ENCODE results near the gene MPPED2.

Gene MPPED2

DNA sequence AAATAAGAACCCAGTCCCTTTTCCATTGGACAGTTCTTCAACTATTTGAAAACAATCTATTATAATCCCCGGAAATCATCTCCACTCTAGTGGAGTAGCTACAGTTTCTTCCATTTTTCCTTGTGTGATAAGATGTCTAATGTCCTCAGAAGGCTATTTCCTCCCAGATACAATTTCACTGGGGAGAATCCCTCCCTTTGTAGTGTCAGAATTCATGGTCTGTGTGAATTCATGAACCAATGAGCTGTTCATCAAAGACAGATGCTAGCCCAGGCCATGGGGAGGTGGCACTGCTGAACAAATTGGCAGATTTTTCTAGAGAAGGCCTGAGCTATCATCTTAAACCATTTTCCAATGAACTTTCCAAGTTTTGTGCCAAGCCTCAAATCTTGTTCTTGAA is 45.4 kb downstream of the MPPED2 start:
- DNase-seq (ENCODE audit: low read depth) = no peak
- H3K4me3 ChIP-seq (ENCODE audit: control insufficient read depth, low read depth, low read length) = no peak overlapping the region
- TF ChIP-seq CTCF (conservative IDR thresholded peaks at IDR 0.05; ENCODE audit: control insufficient read depth, insufficient read depth, low read depth, low read length) = no peak

- TF ChIP-seq CTCF (conservative IDR thresholded peaks at IDR 0.05; ENCODE audit: control insufficient read depth, insufficient read depth, low read depth, low read length) = no peak
- H3K4me3 ChIP-seq (ENCODE audit: control insufficient read depth, low read depth, low read length) = no peak overlapping the region
- DNase-seq (ENCODE audit: low read depth) = no peak
These were observed 47.9 kb downstream of the MPPED2 start for GRCh38 chr11:30538251-30538650.

DNA sequence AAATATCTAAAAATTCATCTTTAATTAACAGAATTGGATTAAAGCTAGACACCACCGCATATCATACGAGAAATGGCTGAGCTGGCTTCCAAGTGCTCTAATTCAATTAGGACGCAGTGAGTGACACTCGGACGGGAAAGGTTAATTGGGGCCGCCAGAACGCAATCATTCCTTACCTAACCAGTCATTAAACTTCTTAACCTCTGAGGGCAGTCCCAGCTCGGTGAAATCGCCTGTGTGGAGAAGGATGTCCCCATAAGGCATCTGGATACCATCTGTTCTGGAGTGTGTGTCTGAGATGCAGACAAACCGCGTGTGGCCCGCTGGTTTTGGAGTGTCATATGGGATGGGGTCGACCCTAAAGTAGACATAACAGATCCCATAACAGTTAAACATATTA is 50.3 kb downstream of the MPPED2 start:
- H3K4me3 ChIP-seq (ENCODE audit: control insufficient read depth, low read depth, low read length) = no peak overlapping the region
- DNase-seq (ENCODE audit: low read depth) = no peak

GRCh38 chr11:30533445-30533947 is 52.7 kb downstream of the MPPED2 start:
- no peak for DNase-seq (ENCODE audit: low read depth)
- no peak overlapping the region for H3K4me3 ChIP-seq (ENCODE audit: control insufficient read depth, low read depth, low read length)
- no peak for TF ChIP-seq CTCF (conservative IDR thresholded peaks at IDR 0.05; ENCODE audit: control insufficient read depth, insufficient read depth, low read depth, low read length)

More for the DNA sequence above, 50.3 kb downstream of the MPPED2 start:
- TF ChIP-seq CTCF (conservative IDR thresholded peaks at IDR 0.05; ENCODE audit: control insufficient read depth, insufficient read depth, low read depth, low read length) = no peak

- H3K4me3 ChIP-seq (ENCODE audit: control insufficient read depth, low read depth, low read length) = no peak overlapping the region
- no peak for TF ChIP-seq CTCF (conservative IDR thresholded peaks at IDR 0.05; ENCODE audit: control insufficient read depth, insufficient read depth, low read depth, low read length)
- no peak for DNase-seq (ENCODE audit: low read depth)
These were observed 58.6 kb downstream of the MPPED2 start for GRCh38 chr11:30527566-30527965.

- TF ChIP-seq CTCF (conservative IDR thresholded peaks at IDR 0.05; ENCODE audit: control insufficient read depth, insufficient read depth, low read depth, low read length) = no peak
- no peak for DNase-seq (ENCODE audit: low read depth)
- H3K4me3 ChIP-seq (ENCODE audit: control insufficient read depth, low read depth, low read length) = no peak overlapping the region
These were observed 59.6 kb downstream of the MPPED2 start for GRCh38 chr11:30526558-30526957.
